Measurements from ENCODE around the gene OSBPL5.

GRCh38 chr11:3214420-3214699, 49.2 kb upstream of the OSBPL5 start:
- TF ChIP-seq CTCF (IDR thresholded peaks at IDR 0.05) (no peak), ZFX (IDR thresholded peaks at IDR 0.05; ENCODE audit: borderline replicate concordance) (no peak)
